SU-DHL-6 (cell line): ENCODE data around the gene ACOT11.

Source experiments
- EZH2phosphoT487 ChIP-seq: fragments of 200-600 bp; sonication (generic), shearing (Covaris generic); conservative IDR thresholded peaks from 2 replicates; pipeline ENCODE4 v1.6.1; 2018; ENCODE audit warnings: mild to moderate bottlenecking, antibody characterized with exemption, low read length, moderate library complexity, mixed read lengths
- TF ChIP-seq, protein P1 (sequence below): fragments of 200-600 bp; sonication (generic); IDR thresholded peaks from one replicate; pipeline ENCODE4 v1.5.1; 2017; ENCODE audit warnings: antibody characterized with exemption, mild to moderate bottlenecking, low read length, moderate library complexity; ENCODE audit not compliant: insufficient read depth, poor library complexity, severe bottlenecking

DNA sequence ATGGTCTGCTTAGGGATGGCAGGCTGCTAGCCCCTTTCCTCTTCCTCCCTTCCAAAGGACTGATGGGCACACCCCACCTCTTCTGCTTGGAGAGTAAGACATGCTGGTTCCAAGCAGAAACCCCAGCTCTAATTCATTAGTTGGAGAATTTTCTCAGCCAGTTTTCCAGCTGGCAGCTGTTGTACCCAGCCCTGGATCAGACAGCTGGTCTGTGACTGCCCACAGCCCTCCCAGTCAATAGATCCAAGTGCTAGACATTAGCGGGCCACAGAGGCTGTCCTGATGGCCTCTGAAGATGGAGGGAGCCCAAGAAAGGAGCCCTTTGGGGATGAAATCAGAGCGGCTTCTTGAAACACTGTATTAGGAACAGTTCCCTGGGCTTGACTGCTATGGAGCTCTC lies 35.8 kb downstream of the ACOT11 start:
- TF ChIP-seq, protein P1, sequence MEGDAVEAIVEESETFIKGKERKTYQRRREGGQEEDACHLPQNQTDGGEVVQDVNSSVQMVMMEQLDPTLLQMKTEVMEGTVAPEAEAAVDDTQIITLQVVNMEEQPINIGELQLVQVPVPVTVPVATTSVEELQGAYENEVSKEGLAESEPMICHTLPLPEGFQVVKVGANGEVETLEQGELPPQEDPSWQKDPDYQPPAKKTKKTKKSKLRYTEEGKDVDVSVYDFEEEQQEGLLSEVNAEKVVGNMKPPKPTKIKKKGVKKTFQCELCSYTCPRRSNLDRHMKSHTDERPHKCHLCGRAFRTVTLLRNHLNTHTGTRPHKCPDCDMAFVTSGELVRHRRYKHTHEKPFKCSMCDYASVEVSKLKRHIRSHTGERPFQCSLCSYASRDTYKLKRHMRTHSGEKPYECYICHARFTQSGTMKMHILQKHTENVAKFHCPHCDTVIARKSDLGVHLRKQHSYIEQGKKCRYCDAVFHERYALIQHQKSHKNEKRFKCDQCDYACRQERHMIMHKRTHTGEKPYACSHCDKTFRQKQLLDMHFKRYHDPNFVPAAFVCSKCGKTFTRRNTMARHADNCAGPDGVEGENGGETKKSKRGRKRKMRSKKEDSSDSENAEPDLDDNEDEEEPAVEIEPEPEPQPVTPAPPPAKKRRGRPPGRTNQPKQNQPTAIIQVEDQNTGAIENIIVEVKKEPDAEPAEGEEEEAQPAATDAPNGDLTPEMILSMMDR = no peak
- TF ChIP-seq EZH2phosphoT487 = no peak
